GM18867 (cell line): Measurements from ENCODE around the gene RPL15.
A peak's percentile ranks its signal among the peaks of the same experiment; 100 is the strongest.

ENCODE experiments used
- ATAC-seq: cut with Tn5 transposase; IDR thresholded peaks from one replicate; pipeline ENCODE4 v1.9.1; 2021; ENCODE audit warnings: mild to moderate bottlenecking, moderate library complexity; ENCODE audit not compliant: unreplicated experiment

RPL15 gene

GRCh38 chr3:23926736-23927135, 9.8 kb downstream of the RPL15 start:
- no peak for ATAC-seq

GRCh38 chr3:23928524-23928923, 11.6 kb downstream of the RPL15 start:
- ATAC-seq, result no peak

- ATAC-seq, result peak; percentile 40
Measured at GRCh38 chr3:23931597-23931996, 14.7 kb downstream of the RPL15 start.

- ATAC-seq, result no peak
Measured at GRCh38 chr3:23932571-23932970, 15.6 kb downstream of the RPL15 start.

- no peak for ATAC-seq
Measured at GRCh38 chr3:23934253-23934652, 17.3 kb downstream of the RPL15 start.

GRCh38 chr3:23937296-23937695, 20.4 kb downstream of the RPL15 start:
- no peak for ATAC-seq

- no peak for ATAC-seq
Measured at GRCh38 chr3:23938688-23939087, 21.8 kb downstream of the RPL15 start.

GRCh38 chr3:23940775-23941174, 23.8 kb downstream of the RPL15 start:
- ATAC-seq, result no peak

- no peak for ATAC-seq
Measured at GRCh38 chr3:23941440-23941839, 24.5 kb downstream of the RPL15 start.

GRCh38 chr3:23942546-23942945, 25.6 kb downstream of the RPL15 start:
- ATAC-seq, result no peak

GRCh38 chr3:23944007-23944783, 27.3 kb downstream of the RPL15 start:
- no peak for ATAC-seq

- peak; percentile 65 for ATAC-seq
Measured at GRCh38 chr3:23944861-23945662, 28.1 kb downstream of the RPL15 start, which contains the start of gene NR1D2. TSS of gene NR1D2 (plus strand) at chr3:23945286. CDS start at chr3:23945579, 293 bp downstream.

- no peak for ATAC-seq
Measured at GRCh38 chr3:23945663-23945912, 28.7 kb downstream of the RPL15 start.

GRCh38 chr3:23945913-23946687, 29.2 kb downstream of the RPL15 start:
- ATAC-seq, result peak; percentile 82

- ATAC-seq, result no peak
Measured at GRCh38 chr3:23948761-23949160, 31.8 kb downstream of the RPL15 start.

- no peak for ATAC-seq
Measured at GRCh38 chr3:23949784-23950183, 32.9 kb downstream of the RPL15 start.

GRCh38 chr3:23950293-23950692, 33.4 kb downstream of the RPL15 start:
- ATAC-seq, result no peak

GRCh38 chr3:23952646-23953045, 35.7 kb downstream of the RPL15 start:
- ATAC-seq, result peak; percentile 60

- ATAC-seq, result no peak
Measured at GRCh38 chr3:23953523-23953922, 36.6 kb downstream of the RPL15 start.

GRCh38 chr3:23954144-23954543, 37.2 kb downstream of the RPL15 start:
- ATAC-seq, result no peak

- ATAC-seq, result no peak
Measured at GRCh38 chr3:23956701-23957100, 39.8 kb downstream of the RPL15 start.
